ENCODE results near the gene NSRP1.

The NSRP1 gene

DNA sequence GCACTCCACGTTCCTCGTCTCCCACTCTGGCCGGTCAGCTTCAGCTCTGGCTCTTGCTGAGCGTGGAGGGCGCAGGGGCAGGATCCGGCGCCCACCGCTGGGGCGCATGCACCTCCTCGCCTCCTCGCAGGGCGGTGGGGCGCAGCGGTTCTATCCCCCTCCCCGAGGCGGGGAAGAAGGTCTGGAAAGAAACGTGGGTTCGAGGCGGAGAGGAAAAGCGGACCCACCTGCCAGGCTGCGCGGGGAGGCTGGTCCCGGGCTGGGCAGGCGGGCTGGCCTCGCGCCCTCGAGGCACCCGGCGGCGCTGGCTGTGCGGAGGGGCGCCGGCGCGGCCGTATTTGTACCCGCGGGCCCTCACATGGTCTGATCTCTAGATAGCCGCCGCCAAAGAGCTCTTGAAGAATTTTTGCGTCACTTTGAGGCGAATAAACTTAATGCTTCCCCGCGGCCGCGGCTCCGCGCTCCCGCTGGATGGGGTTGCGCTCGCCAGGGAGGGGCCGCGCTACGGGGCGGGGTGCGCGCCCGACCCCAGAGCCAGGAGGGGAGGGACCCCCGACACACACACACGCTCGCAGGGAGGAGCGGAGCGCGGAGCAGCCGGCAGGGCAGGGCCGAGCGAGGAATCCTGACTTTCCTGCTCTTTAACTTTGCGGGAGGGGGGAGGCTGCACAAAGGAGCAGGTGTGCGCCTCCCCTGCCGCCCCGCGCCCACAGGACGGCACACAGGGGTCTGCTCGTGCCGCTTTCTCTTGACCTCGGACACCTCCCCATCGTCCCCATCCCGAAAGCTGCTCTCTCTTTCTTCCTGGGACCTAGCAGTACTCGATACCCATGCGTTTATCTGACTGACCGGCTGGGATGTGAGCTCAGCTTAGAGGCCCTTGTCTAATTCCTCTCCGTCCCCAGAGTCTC, 119.0 kb downstream of the NSRP1 start, which contains the start of gene SLC6A4:
TSS of gene SLC6A4 (minus strand) at position 312 of the 911 bp plus-strand sequence. CDS start 13,739 bp downstream, outside the sequence.
- peak; percentile 45 for FAIRE-seq

More for the DNA sequence above, 119.0 kb downstream of the NSRP1 start, which contains the start of gene SLC6A4:
- DNase-seq (ENCODE audit: extremely low spot score, insufficient read length, low read depth), result no peak
